CD4-positive, alpha-beta T cell (primary cell): ENCODE data around the gene CXCL9. TPM values are rescaled to one million over a fixed set of nuclear protein-coding genes. Genes with fewer than 3 reads are reported as not detected.

ENCODE experiments used
- ATAC-seq: fragments of 200-7000 bp; cut with Tn5 transposase; one replicate; pipeline ENCODE4 v1.10.0; 2022; ENCODE audit warnings: mild to moderate bottlenecking; ENCODE audit not compliant: poor library complexity
- CTCF ChIA-PET: fragments of 350-600 bp; sonication (Branson Sonifier 250); formaldehyde crosslinking; loops from one replicate; lab custom pipeline; 2021; ENCODE audit warnings: antibody characterized with exemption, inconsistent platforms; lab: Charles Lee
- POLR2A ChIA-PET: fragments of 350-600 bp; sonication (Branson Sonifier 250); formaldehyde crosslinking; loops from one replicate; lab custom pipeline; 2021; ENCODE audit warnings: antibody characterized with exemption, inconsistent platforms; lab: Charles Lee
- DNase-seq, 14 experiments: peaks; one replicate each; pipeline ENCODE4 v3.0.0-alpha.2; 2013 to 2020; ENCODE audit warnings: mixed read lengths in 2 of 14
- H3K27ac ChIP-seq, 2 donors: one replicate each; pipeline versions ENCODE4 v1.5.1 to v1.7.0; 2013; ENCODE audit warnings: low read length in 2 of 2, low read depth in 1 of 2, mild to moderate bottlenecking in 1 of 2
- H3K27me3 ChIP-seq, 2 experiments: 1 replicate in 1 of 2; 2 replicates in 1 of 2; pipeline versions ENCODE4 v1.6.1 to v1.7.0; 2013; ENCODE audit warnings: low read length in 2 of 2, control low read depth in 1 of 2, mild to moderate bottlenecking in 1 of 2, moderate library complexity in 1 of 2; ENCODE audit not compliant: insufficient read depth in 2 of 2, control insufficient read depth in 1 of 2
- H3K36me3 ChIP-seq: one replicate; pipeline ENCODE4 v1.6.1; 2013; ENCODE audit warnings: low read length, control low read depth; ENCODE audit not compliant: insufficient read depth
- H3K4me1 ChIP-seq: one replicate; pipeline ENCODE4 v1.6.1; 2013; ENCODE audit warnings: low read length, control low read depth; ENCODE audit not compliant: insufficient read depth
- H3K4me3 ChIP-seq: one replicate; pipeline ENCODE4 v1.5.1; 2013; ENCODE audit warnings: mild to moderate bottlenecking, low read length, moderate library complexity
- H3K9me3 ChIP-seq, 2 experiments: 1 replicate in 1 of 2; 2 replicates in 1 of 2; pipeline versions ENCODE4 v1.6.1 to v1.7.0; 2013; ENCODE audit warnings: low read length in 2 of 2, mild to moderate bottlenecking in 2 of 2, control low read depth in 1 of 2, moderate library complexity in 1 of 2; ENCODE audit not compliant: control insufficient read depth in 1 of 2, insufficient read depth in 1 of 2
- H3K27ac Mint-ChIP-seq: one replicate; pipeline ENCODE4 v1.8.0; 2020; ENCODE audit warnings: mixed read lengths
- H3K27me3 Mint-ChIP-seq: one replicate; pipeline ENCODE4 v1.8.0; 2021; ENCODE audit warnings: mixed read lengths
- H3K36me3 Mint-ChIP-seq: one replicate; pipeline ENCODE4 v1.8.0; 2021; ENCODE audit warnings: low read depth, mixed read lengths
- H3K4me1 Mint-ChIP-seq: one replicate; pipeline ENCODE4 v1.8.0; 2021; ENCODE audit warnings: low read depth, mixed read lengths
- H3K4me3 Mint-ChIP-seq: one replicate; pipeline ENCODE4 v1.8.0; 2020; ENCODE audit warnings: mild to moderate bottlenecking, mixed read lengths
- H3K9me3 Mint-ChIP-seq: one replicate; pipeline ENCODE4 v1.8.0; 2020; ENCODE audit warnings: mixed read lengths
- CTCF ChIP-seq: fragments of 200-600 bp; IDR thresholded peaks from one replicate; pipeline ENCODE4 v1.8.0; 2022; ENCODE audit warnings: antibody characterized with exemption, mild to moderate bottlenecking
- intact Hi-C, 2 experiments: fragments of 100-400 bp; cut with DNase I in 1 of 2; cut with micrococcal nuclease in 1 of 2; formaldehyde crosslinking; loops; one replicate each; pipeline versions ENCODE4 v1.15.1 to v1.9.0; 2023 to 2025; cut with DNase I, micrococcal nuclease
- total RNA-seq, 174 experiments: library from RNA in 2 of 174; stranded (reverse) in 2 of 174; gene quantifications; one replicate each; pipeline ENCODE4 v1.2.3 and lab custom pipeline; 2021 to 2026

CXCL9 gene
- total RNA-seq, 2 experiments from 2014 or later: not detected

DNA sequence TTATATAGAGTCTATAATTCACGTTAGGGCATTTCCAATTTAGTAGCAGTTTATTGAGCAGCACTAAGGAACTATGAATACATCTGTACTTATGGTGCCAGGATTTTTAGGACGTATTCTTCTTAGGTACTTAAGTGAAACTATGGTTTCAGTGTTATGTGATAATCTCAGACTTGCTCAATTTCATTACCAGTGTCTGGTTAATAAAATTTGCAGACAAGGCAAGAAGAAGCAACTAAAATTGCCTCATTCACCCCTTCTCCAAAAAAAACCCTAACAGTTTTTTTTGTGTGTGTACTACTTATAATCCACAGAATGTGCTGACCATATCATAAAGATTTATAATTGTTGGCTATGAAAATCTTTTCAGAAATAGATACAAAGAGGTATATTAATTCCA, 22.0 kb upstream of the CXCL9 start:
- intact Hi-C loops: no loop called here
- Mint-ChIP-seq H3K9me3 (no peaks in the 10 kb centered on the region), H3K27me3 (no peaks in the 10 kb centered on the region), H3K27ac (no peak overlapping the region), H3K36me3 (no peaks in the 10 kb centered on the region), H3K4me1 (peaks cover 13% of the 10 kb centered on the region), H3K4me3 (no peak overlapping the region)
- no peaks in the 10 kb centered on the region for H3K9me3 ChIP-seq
- ChIA-PET CTCF (no interaction called here), POLR2A (no interaction called here)
- TF ChIP-seq CTCF: no peak
- peaks cover 10% of the 10 kb centered on the region for H3K4me1 ChIP-seq
- H3K27me3 ChIP-seq: no peaks in the 10 kb centered on the region
- H3K4me3 ChIP-seq: no peak overlapping the region
- no peak for ATAC-seq
- DNase-seq: no peak
- H3K27ac ChIP-seq: no peak overlapping the region
- no peaks in the 10 kb centered on the region for H3K36me3 ChIP-seq

DNA sequence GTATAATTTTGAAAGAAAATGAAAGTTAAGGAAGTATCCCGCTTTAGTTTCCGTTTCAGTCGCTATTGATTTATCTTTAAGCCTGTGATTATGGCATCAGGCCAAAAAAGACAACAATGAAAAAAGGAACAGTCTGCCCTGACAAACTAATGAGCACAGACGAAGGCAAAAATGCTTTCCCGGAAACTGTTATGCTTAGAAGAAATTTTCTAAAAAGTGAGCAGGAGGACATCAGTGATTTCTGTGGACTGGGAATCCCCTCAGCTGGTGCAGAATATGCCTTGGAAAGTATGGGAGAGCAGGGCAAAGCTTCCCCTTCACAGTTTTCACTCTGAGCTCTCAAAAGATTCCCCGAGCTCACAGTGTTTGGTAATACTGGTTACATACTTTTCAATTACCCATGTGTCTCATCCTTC, 21.0 kb upstream of the CXCL9 start:
- CTCF ChIA-PET: no interaction called here
- peaks cover 21% of the 10 kb centered on the region for H3K4me1 Mint-ChIP-seq
- no peaks in the 10 kb centered on the region for H3K9me3 Mint-ChIP-seq
- peak; percentile 48 for ATAC-seq
- POLR2A ChIA-PET: no interaction called here
- H3K4me3 Mint-ChIP-seq: peak overlapping the region; percentile 56
- TF ChIP-seq CTCF: no peak
- no peaks in the 10 kb centered on the region for H3K36me3 ChIP-seq
- H3K27me3 Mint-ChIP-seq: no peaks in the 10 kb centered on the region
- DNase-seq: peak in 3 of 14 experiments; percentile 43 to 49 (median 45)
- intact Hi-C loops: no loop called here
- no peak overlapping the region for H3K27ac Mint-ChIP-seq
- no peaks in the 10 kb centered on the region for H3K9me3 ChIP-seq
- H3K4me3 ChIP-seq: peak overlapping the region; percentile 31
- peaks cover 13% of the 10 kb centered on the region for H3K4me1 ChIP-seq
- H3K27ac ChIP-seq: no peak overlapping the region
- no peaks in the 10 kb centered on the region for H3K36me3 Mint-ChIP-seq
- no peaks in the 10 kb centered on the region for H3K27me3 ChIP-seq

GRCh38 chr4:76024065-76024464, 16.8 kb upstream of the CXCL9 start:
- no peaks in the 10 kb centered on the region for H3K9me3 Mint-ChIP-seq
- ChIA-PET CTCF (no interaction called here), POLR2A (interaction anchor here (0.9 kb wide), 1 partner anchor 12 kb away, joined by 3 read pairs; the partner anchor contains the start of gene CXCL11)
- H3K36me3 ChIP-seq: no peaks in the 10 kb centered on the region
- H3K4me1 Mint-ChIP-seq: peaks cover 21% of the 10 kb centered on the region
- H3K9me3 ChIP-seq: no peaks in the 10 kb centered on the region
- H3K27me3 Mint-ChIP-seq: no peaks in the 10 kb centered on the region
- peaks cover 13% of the 10 kb centered on the region for H3K4me1 ChIP-seq
- intact Hi-C loops: no loop called here
- no peak overlapping the region for H3K27ac Mint-ChIP-seq
- no peak overlapping the region for H3K27ac ChIP-seq
- H3K27me3 ChIP-seq: no peaks in the 10 kb centered on the region
- DNase-seq (peak in 1 of 14 experiments; percentile 11), ATAC-seq (no peak)
- H3K36me3 Mint-ChIP-seq: no peaks in the 10 kb centered on the region
- no peak overlapping the region for H3K4me3 ChIP-seq
- no peak for TF ChIP-seq CTCF
- H3K4me3 Mint-ChIP-seq: peak overlapping the region; percentile 4
